Activated T-helper 1 cell treated with anti-CD3 and anti-CD28 coated beads, Interleukin-12 subunit alpha, Interleukin-12 subunit beta, Interleukin-2, Interleukin-4 antibody, amounts not matched to agents 30 ng/mL and 10 ng/mL and 1 ng/mL, durations not matched to agents 14 hours and 24 hours and 36 hours (primary cell): Measurements from ENCODE around the gene AFG1L. TPM values are rescaled to one million over a fixed set of nuclear protein-coding genes. Genes with fewer than 3 reads are reported as not detected.
"Not testable (repeated sequence)": the region's sequence is repeated elsewhere in the genome, so short reads cannot be mapped to it uniquely, and the experiment has no call there.

Experiments used
- DNase-seq: peaks from one replicate; pipeline ENCODE4 v3.0.0; 2021; ENCODE audit warnings: low spot score
- H3K27ac Mint-ChIP-seq: one replicate; pipeline ENCODE4 v1.8.0; 2021; ENCODE audit warnings: mild to moderate bottlenecking, mixed read lengths
- H3K27me3 Mint-ChIP-seq: one replicate; pipeline ENCODE4 v1.8.0; 2022; ENCODE audit warnings: mild to moderate bottlenecking, moderate library complexity, mixed read lengths; ENCODE audit not compliant: insufficient read depth
- H3K36me3 Mint-ChIP-seq: one replicate; pipeline ENCODE4 v1.8.0; 2021; ENCODE audit warnings: low read depth, mixed read lengths
- H3K4me1 Mint-ChIP-seq: one replicate; pipeline ENCODE4 v1.8.0; 2021; ENCODE audit warnings: low read depth, mixed read lengths
- H3K4me3 Mint-ChIP-seq: one replicate; pipeline ENCODE4 v1.8.0; 2021; ENCODE audit warnings: mild to moderate bottlenecking, moderate library complexity, mixed read lengths
- H3K9me3 Mint-ChIP-seq: one replicate; pipeline ENCODE4 v1.8.0; 2021; ENCODE audit warnings: mixed read lengths
- intact Hi-C: fragments of 100-400 bp; cut with micrococcal nuclease; formaldehyde crosslinking; loops from one replicate; pipeline ENCODE4 v1.15.1; 2024
- total RNA-seq: library from RNA; stranded (reverse); gene quantifications from 2 replicates; pipeline ENCODE4 v1.2.3, GENCODE V29; 2022

The AFG1L gene
- total RNA-seq, 1 donor from 2014 or later: 4.3 TPM

GRCh38 chr6:108407904-108408827, 113.3 kb downstream of the AFG1L start:
- no peak for DNase-seq
- no peak overlapping the region for H3K27ac Mint-ChIP-seq
- intact Hi-C loops: no loop called here
- H3K4me1 Mint-ChIP-seq: no peaks in the 10 kb centered on the region
- peaks cover 9% of the 10 kb centered on the region for H3K27me3 Mint-ChIP-seq
- no peaks in the 10 kb centered on the region for H3K36me3 Mint-ChIP-seq
- H3K4me3 Mint-ChIP-seq: no peak overlapping the region
- H3K9me3 Mint-ChIP-seq: peaks cover 4% of the 10 kb centered on the region

- H3K4me3 Mint-ChIP-seq: no peak overlapping the region
- no peak overlapping the region for H3K27ac Mint-ChIP-seq
- H3K27me3 Mint-ChIP-seq: peaks cover 9% of the 10 kb centered on the region
- no peaks in the 10 kb centered on the region for H3K4me1 Mint-ChIP-seq
- H3K9me3 Mint-ChIP-seq: peaks cover 11% of the 10 kb centered on the region
- no peaks in the 10 kb centered on the region for H3K36me3 Mint-ChIP-seq
- intact Hi-C loops: no loop called here
- DNase-seq: no peak
Observed at GRCh38 chr6:108408861-108409260, 114.0 kb downstream of the AFG1L start.

- DNase-seq, H3K4me1 Mint-ChIP-seq, H3K4me3 Mint-ChIP-seq, H3K27ac Mint-ChIP-seq, H3K36me3 Mint-ChIP-seq, intact Hi-C loops: not testable (repeated sequence)
- Mint-ChIP-seq H3K9me3 (peaks cover 15% of the 10 kb centered on the region), H3K27me3 (peaks cover 16% of the 10 kb centered on the region)
Observed at GRCh38 chr6:108416047-108416833, 121.4 kb downstream of the AFG1L start.

- H3K9me3 Mint-ChIP-seq: peaks cover 15% of the 10 kb centered on the region
- intact Hi-C loops: no loop called here
- no peaks in the 10 kb centered on the region for H3K4me1 Mint-ChIP-seq
- no peak overlapping the region for H3K4me3 Mint-ChIP-seq
- peaks cover 17% of the 10 kb centered on the region for H3K27me3 Mint-ChIP-seq
- no peaks in the 10 kb centered on the region for H3K36me3 Mint-ChIP-seq
- no peak for DNase-seq
- no peak overlapping the region for H3K27ac Mint-ChIP-seq
Observed at GRCh38 chr6:108417027-108417426, 122.2 kb downstream of the AFG1L start.

GRCh38 chr6:108419474-108419873, 124.6 kb downstream of the AFG1L start:
- Mint-ChIP-seq H3K4me3 (no peak overlapping the region), H3K27me3 (peaks cover 17% of the 10 kb centered on the region), H3K27ac (no peak overlapping the region), H3K36me3 (no peaks in the 10 kb centered on the region), H3K9me3 (peaks cover 3% of the 10 kb centered on the region), H3K4me1 (no peaks in the 10 kb centered on the region)
- DNase-seq: no peak
- intact Hi-C loops: no loop called here

GRCh38 chr6:108419934-108420609, 125.2 kb downstream of the AFG1L start:
- Mint-ChIP-seq H3K27me3 (peaks cover 13% of the 10 kb centered on the region), H3K9me3 (peaks cover 3% of the 10 kb centered on the region), H3K36me3 (no peaks in the 10 kb centered on the region), H3K4me1 (no peaks in the 10 kb centered on the region), H3K27ac (no peak overlapping the region), H3K4me3 (no peak overlapping the region)
- intact Hi-C loops: no loop called here
- no peak for DNase-seq

- H3K27ac Mint-ChIP-seq: no peak overlapping the region
Observed at GRCh38 chr6:108421366-108421765, 126.5 kb downstream of the AFG1L start.

GRCh38 chr6:108423982-108424705, 129.3 kb downstream of the AFG1L start:
- Mint-ChIP-seq H3K4me1 (no peaks in the 10 kb centered on the region), H3K4me3 (no peak overlapping the region), H3K27me3 (peaks cover 18% of the 10 kb centered on the region), H3K9me3 (no peaks in the 10 kb centered on the region), H3K27ac (no peak overlapping the region), H3K36me3 (no peaks in the 10 kb centered on the region)
- DNase-seq: no peak
- intact Hi-C loops: no loop called here

More at GRCh38 chr6:108421366-108421765, 126.5 kb downstream of the AFG1L start:
- no peaks in the 10 kb centered on the region for H3K36me3 Mint-ChIP-seq
- no peak for DNase-seq
- intact Hi-C loops: no loop called here
- H3K27me3 Mint-ChIP-seq: peaks cover 15% of the 10 kb centered on the region
- H3K4me3 Mint-ChIP-seq: no peak overlapping the region
- H3K9me3 Mint-ChIP-seq: no peaks in the 10 kb centered on the region
- H3K4me1 Mint-ChIP-seq: no peaks in the 10 kb centered on the region

GRCh38 chr6:108425428-108425827, 130.6 kb downstream of the AFG1L start:
- no peaks in the 10 kb centered on the region for H3K36me3 Mint-ChIP-seq
- intact Hi-C loops: no loop called here
- no peak overlapping the region for H3K4me3 Mint-ChIP-seq
- H3K27ac Mint-ChIP-seq: no peak overlapping the region
- H3K4me1 Mint-ChIP-seq: no peaks in the 10 kb centered on the region
- no peaks in the 10 kb centered on the region for H3K9me3 Mint-ChIP-seq
- H3K27me3 Mint-ChIP-seq: peaks cover 14% of the 10 kb centered on the region
- no peak for DNase-seq

- no peak for DNase-seq
- no peaks in the 10 kb centered on the region for H3K36me3 Mint-ChIP-seq
- peaks cover 20% of the 10 kb centered on the region for H3K27me3 Mint-ChIP-seq
- intact Hi-C loops: no loop called here
- no peak overlapping the region for H3K27ac Mint-ChIP-seq
- H3K4me3 Mint-ChIP-seq: no peak overlapping the region
- no peaks in the 10 kb centered on the region for H3K4me1 Mint-ChIP-seq
- H3K9me3 Mint-ChIP-seq: no peaks in the 10 kb centered on the region
Observed at GRCh38 chr6:108432143-108432542, 137.3 kb downstream of the AFG1L start.

- H3K27me3 Mint-ChIP-seq: peaks cover 24% of the 10 kb centered on the region
- no peak for DNase-seq
- no peaks in the 10 kb centered on the region for H3K36me3 Mint-ChIP-seq
- H3K4me1 Mint-ChIP-seq: no peaks in the 10 kb centered on the region
- H3K9me3 Mint-ChIP-seq: no peaks in the 10 kb centered on the region
- no peak overlapping the region for H3K4me3 Mint-ChIP-seq
- intact Hi-C loops: no loop called here
- no peak overlapping the region for H3K27ac Mint-ChIP-seq
Observed at GRCh38 chr6:108432792-108433191, 137.9 kb downstream of the AFG1L start.

GRCh38 chr6:108434222-108434621, 139.4 kb downstream of the AFG1L start:
- Mint-ChIP-seq H3K36me3 (no peaks in the 10 kb centered on the region), H3K9me3 (no peaks in the 10 kb centered on the region), H3K4me1 (no peaks in the 10 kb centered on the region), H3K27ac (no peak overlapping the region), H3K27me3 (peaks cover 30% of the 10 kb centered on the region), H3K4me3 (no peak overlapping the region)
- DNase-seq: no peak
- intact Hi-C loops: no loop called here
